Mammary epithelial cell (primary cell): ENCODE measurements around the gene GRK1.

Source experiments
- CTCF ChIP-seq, 2 donors: IDR thresholded peaks in 1 of 2; conservative IDR thresholded peaks in 1 of 2; 2 replicates each; pipeline ENCODE4 v1.5.1; 2011 to 2012; ENCODE audit warnings: inconsistent platforms in 2 of 2, low read length in 2 of 2, mild to moderate bottlenecking in 2 of 2, control low read depth in 1 of 2, low read depth in 1 of 2; ENCODE audit not compliant: insufficient read depth in 1 of 2; ENCODE audit errors: extremely low read depth in 1 of 2
- EZH2 ChIP-seq: IDR thresholded peaks from 2 replicates; pipeline ENCODE4 v1.6.1; 2012; ENCODE audit warnings: low read length, inconsistent platforms, borderline replicate concordance

GRCh38 chr13:113781571-113781970, 114.6 kb downstream of the GRK1 start:
- TF ChIP-seq CTCF (conservative IDR thresholded peaks at IDR 0.05 in 1 of 2, IDR thresholded peaks at IDR 0.05 in 1 of 2; ENCODE audit: extremely low read depth in 1 of 2, insufficient read depth in 1 of 2, low read depth in 1 of 2, low read length in 2 of 2) = no peak
- no peak for TF ChIP-seq EZH2
